ENCODE results near the gene SPOPL.

DNA sequence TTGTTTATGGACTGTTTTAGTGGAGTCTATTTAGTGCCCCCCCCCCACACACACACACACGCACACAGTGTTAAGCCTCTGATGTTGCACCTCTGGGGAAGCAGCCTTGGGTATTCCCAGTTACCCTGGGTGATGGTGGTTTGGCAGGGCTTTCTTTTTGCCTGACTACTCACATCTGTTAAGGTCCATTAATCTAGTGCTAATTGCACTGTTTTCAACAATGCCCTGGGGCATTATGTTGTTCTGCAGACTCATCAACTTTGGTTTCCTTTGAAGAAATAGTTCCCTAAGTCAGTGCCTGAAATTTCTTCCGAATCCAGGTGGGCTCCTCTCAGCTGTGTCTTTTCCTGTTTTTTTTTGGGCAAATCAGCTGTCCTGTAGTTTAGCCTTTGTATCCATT, 34.7 kb downstream of the SPOPL start:
- TF ChIP-seq, protein P1, sequence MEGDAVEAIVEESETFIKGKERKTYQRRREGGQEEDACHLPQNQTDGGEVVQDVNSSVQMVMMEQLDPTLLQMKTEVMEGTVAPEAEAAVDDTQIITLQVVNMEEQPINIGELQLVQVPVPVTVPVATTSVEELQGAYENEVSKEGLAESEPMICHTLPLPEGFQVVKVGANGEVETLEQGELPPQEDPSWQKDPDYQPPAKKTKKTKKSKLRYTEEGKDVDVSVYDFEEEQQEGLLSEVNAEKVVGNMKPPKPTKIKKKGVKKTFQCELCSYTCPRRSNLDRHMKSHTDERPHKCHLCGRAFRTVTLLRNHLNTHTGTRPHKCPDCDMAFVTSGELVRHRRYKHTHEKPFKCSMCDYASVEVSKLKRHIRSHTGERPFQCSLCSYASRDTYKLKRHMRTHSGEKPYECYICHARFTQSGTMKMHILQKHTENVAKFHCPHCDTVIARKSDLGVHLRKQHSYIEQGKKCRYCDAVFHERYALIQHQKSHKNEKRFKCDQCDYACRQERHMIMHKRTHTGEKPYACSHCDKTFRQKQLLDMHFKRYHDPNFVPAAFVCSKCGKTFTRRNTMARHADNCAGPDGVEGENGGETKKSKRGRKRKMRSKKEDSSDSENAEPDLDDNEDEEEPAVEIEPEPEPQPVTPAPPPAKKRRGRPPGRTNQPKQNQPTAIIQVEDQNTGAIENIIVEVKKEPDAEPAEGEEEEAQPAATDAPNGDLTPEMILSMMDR (IDR thresholded peaks at IDR 0.05) = no peak
- no peak for TF ChIP-seq SIN3A (IDR thresholded peaks at IDR 0.05; ENCODE audit: borderline replicate concordance, insufficient read depth, low read depth, low read length)

Measured in Panc1 (cell line).